Embryonic facial prominence (tissue), 1 donor: ENCODE data around the gene CYP27B1.

Experiments
- DNase-seq: peaks from one replicate; pipeline ENCODE4 v3.0.0-alpha.2; 2016; ENCODE audit errors: extremely low spot score

CYP27B1 gene

GRCh38 chr12:57766464-57767304 lies at the start of gene CYP27B1:
Gene CYP27B1 (minus strand): TSS chr12:57767078. CDS start chr12:57767041, 37 bp downstream.
- DNase-seq = no peak

- DNase-seq = no peak
These were observed 49.4 kb upstream of the CYP27B1 start for GRCh38 chr12:57816001-57816854.

- no peak for DNase-seq
These were observed 48.5 kb upstream of the CYP27B1 start for GRCh38 chr12:57815177-57816000.

GRCh38 chr12:57813971-57814772 lies 47.3 kb upstream of the CYP27B1 start:
- no peak for DNase-seq

GRCh38 chr12:57813111-57813970 lies 46.5 kb upstream of the CYP27B1 start:
- no peak for DNase-seq

GRCh38 chr12:57811028-57811755 lies 44.3 kb upstream of the CYP27B1 start:
- DNase-seq = no peak

GRCh38 chr12:57810450-57810849 lies 43.6 kb upstream of the CYP27B1 start:
- DNase-seq = no peak

GRCh38 chr12:57809425-57809824 lies 42.5 kb upstream of the CYP27B1 start:
- DNase-seq = no peak

- no peak for DNase-seq
These were observed 41.5 kb upstream of the CYP27B1 start for GRCh38 chr12:57808351-57808750.

- no peak for DNase-seq
These were observed 40.4 kb upstream of the CYP27B1 start for GRCh38 chr12:57807285-57807684.

- DNase-seq = no peak
These were observed 39.8 kb upstream of the CYP27B1 start for GRCh38 chr12:57806677-57807076.

GRCh38 chr12:57803319-57803893 lies 36.5 kb upstream of the CYP27B1 start:
- no peak for DNase-seq

GRCh38 chr12:57802607-57803006 lies 35.7 kb upstream of the CYP27B1 start:
- DNase-seq = no peak

- no peak for DNase-seq
These were observed 34.1 kb upstream of the CYP27B1 start for GRCh38 chr12:57800965-57801364.

GRCh38 chr12:57797933-57798332 lies 31.1 kb upstream of the CYP27B1 start:
- no peak for DNase-seq

- no peak for DNase-seq
These were observed 30.1 kb upstream of the CYP27B1 start for GRCh38 chr12:57796996-57797395.

GRCh38 chr12:57795354-57795753 lies 28.5 kb upstream of the CYP27B1 start:
- DNase-seq = no peak

GRCh38 chr12:57793920-57794319 lies 27.0 kb upstream of the CYP27B1 start:
- no peak for DNase-seq

GRCh38 chr12:57783861-57784260 lies 17.0 kb upstream of the CYP27B1 start:
- no peak for DNase-seq
